ENCODE results near the gene ISLR.

DNA sequence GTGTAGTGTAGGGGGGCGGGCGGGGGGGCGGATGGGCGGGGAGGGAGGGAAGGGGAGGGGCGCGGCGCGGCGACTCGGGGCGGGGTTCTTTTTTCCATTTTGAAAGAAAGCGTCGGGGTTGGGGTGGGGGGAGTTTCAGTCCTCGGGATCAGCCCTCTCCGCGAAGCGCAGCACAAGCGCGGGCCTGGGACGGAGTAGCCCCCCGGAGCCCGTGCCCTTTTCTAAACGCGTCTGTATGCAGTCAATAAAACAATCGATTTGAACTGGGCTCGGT is 37.0 kb upstream of the ISLR start:
- no peak for TF ChIP-seq EZH2 (IDR thresholded peaks at IDR 0.05; ENCODE audit: borderline replicate concordance, low read depth, low read length, severe bottlenecking)
- TF ChIP-seq, protein P1, sequence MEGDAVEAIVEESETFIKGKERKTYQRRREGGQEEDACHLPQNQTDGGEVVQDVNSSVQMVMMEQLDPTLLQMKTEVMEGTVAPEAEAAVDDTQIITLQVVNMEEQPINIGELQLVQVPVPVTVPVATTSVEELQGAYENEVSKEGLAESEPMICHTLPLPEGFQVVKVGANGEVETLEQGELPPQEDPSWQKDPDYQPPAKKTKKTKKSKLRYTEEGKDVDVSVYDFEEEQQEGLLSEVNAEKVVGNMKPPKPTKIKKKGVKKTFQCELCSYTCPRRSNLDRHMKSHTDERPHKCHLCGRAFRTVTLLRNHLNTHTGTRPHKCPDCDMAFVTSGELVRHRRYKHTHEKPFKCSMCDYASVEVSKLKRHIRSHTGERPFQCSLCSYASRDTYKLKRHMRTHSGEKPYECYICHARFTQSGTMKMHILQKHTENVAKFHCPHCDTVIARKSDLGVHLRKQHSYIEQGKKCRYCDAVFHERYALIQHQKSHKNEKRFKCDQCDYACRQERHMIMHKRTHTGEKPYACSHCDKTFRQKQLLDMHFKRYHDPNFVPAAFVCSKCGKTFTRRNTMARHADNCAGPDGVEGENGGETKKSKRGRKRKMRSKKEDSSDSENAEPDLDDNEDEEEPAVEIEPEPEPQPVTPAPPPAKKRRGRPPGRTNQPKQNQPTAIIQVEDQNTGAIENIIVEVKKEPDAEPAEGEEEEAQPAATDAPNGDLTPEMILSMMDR (IDR thresholded peaks at IDR 0.05; ENCODE audit: borderline replicate concordance, extremely low read depth, low read length, poor library complexity, severe bottlenecking) = no peak
